OCI-LY7 (cell line): ENCODE results near the gene PELI2. TPM values are rescaled to one million over a fixed set of nuclear protein-coding genes. Genes with fewer than 3 reads are reported as not detected.

Source experiments
- BruUV-seq: library from RNA; stranded (reverse); fragments of 400-500 nt; replicated peaks from 2 replicates; lab custom pipeline; 2021; lab: Mats Ljungman, UMichigan
- CTCF ChIA-PET: fragments of 300-600 bp; sonication (Branson Sonifier 250); formaldehyde crosslinking; loops from one replicate; lab custom pipeline; 2022; ENCODE audit warnings: antibody characterized with exemption; ENCODE audit not compliant: unreplicated experiment; lab: Charles Lee
- POLR2A ChIA-PET: fragments of 300-600 bp; sonication (Branson Sonifier 250); formaldehyde crosslinking; loops from one replicate; lab custom pipeline; 2022; ENCODE audit warnings: antibody characterized with exemption; lab: Charles Lee
- DNase-seq: peaks from one replicate; pipeline ENCODE4 v3.0.0-alpha.2; 2015; ENCODE audit warnings: low spot score
- H2AFZ ChIP-seq: fragments of 200-600 bp; sonication (generic), shearing (Covaris generic); 2 replicates; pipeline ENCODE4 v1.6.1; 2014; ENCODE audit warnings: mild to moderate bottlenecking, antibody characterized with exemption, low read length, moderate library complexity
- H3K27ac ChIP-seq: fragments of 200-600 bp; sonication (generic); 2 replicates; pipeline ENCODE4 v1.5.1; 2014; ENCODE audit warnings: mixed run types, low read depth, mild to moderate bottlenecking, moderate library complexity, low read length, inconsistent platforms; ENCODE audit not compliant: poor library complexity, severe bottlenecking
- H3K36me3 ChIP-seq: fragments of 200-600 bp; sonication (generic); 2 replicates; pipeline ENCODE4 v1.6.1; 2014; ENCODE audit warnings: mild to moderate bottlenecking, antibody characterized with exemption, low read length, moderate library complexity, mixed read lengths; ENCODE audit not compliant: insufficient read depth
- H3K4me1 ChIP-seq: fragments of 200-600 bp; sonication (generic); 2 replicates; pipeline ENCODE4 v1.5.1; 2014; ENCODE audit warnings: mild to moderate bottlenecking, low read length; ENCODE audit not compliant: insufficient read depth, poor library complexity, severe bottlenecking
- H3K4me2 ChIP-seq: fragments of 200-600 bp; sonication (generic); 2 replicates; pipeline ENCODE4 v1.6.1; 2014; ENCODE audit warnings: mild to moderate bottlenecking, low read length
- H3K4me3 ChIP-seq: fragments of 200-600 bp; sonication (generic); 2 replicates; pipeline ENCODE4 v1.5.1; 2014; ENCODE audit warnings: mild to moderate bottlenecking, low read depth, low read length; ENCODE audit not compliant: poor library complexity, severe bottlenecking
- H3K79me2 ChIP-seq: fragments of 200-600 bp; sonication (generic); 2 replicates; pipeline ENCODE4 v1.6.1; 2016; ENCODE audit warnings: low read depth, mild to moderate bottlenecking, low read length, moderate library complexity, mixed read lengths; ENCODE audit not compliant: insufficient read depth
- H3K9me2 ChIP-seq: fragments of 200-600 bp; sonication (generic); 2 replicates; pipeline ENCODE4 v1.6.1; 2016; ENCODE audit warnings: mild to moderate bottlenecking, low read length, mixed read lengths; ENCODE audit not compliant: insufficient read depth
- H3K9me3 ChIP-seq: fragments of 200-600 bp; sonication (generic); 2 replicates; pipeline ENCODE4 v1.6.1; 2014; ENCODE audit warnings: mild to moderate bottlenecking, mixed run types, low read length, mixed read lengths
- H4K20me1 ChIP-seq: fragments of 200-600 bp; sonication (generic); 2 replicates; pipeline ENCODE4 v1.6.1; 2014; ENCODE audit warnings: mild to moderate bottlenecking, antibody characterized with exemption, low read length, moderate library complexity, mixed read lengths; ENCODE audit not compliant: insufficient read depth
- CTCF ChIP-seq: fragments of 200-600 bp; sonication (generic); conservative IDR thresholded peaks from 2 replicates; pipeline ENCODE4 v1.5.1; 2014; ENCODE audit warnings: mild to moderate bottlenecking, antibody characterized with exemption, low read length, moderate library complexity, mixed read lengths
- EZH2phosphoT487 ChIP-seq: fragments of 200-600 bp; sonication (generic); IDR thresholded peaks from 2 replicates; pipeline ENCODE4 v1.6.1; 2018; ENCODE audit warnings: low read depth, borderline replicate concordance, mild to moderate bottlenecking, mixed run types, antibody characterized with exemption, low read length, moderate library complexity, mixed read lengths
- intact Hi-C: fragments of 100-400 bp; cut with micrococcal nuclease; formaldehyde crosslinking; loops from one replicate; pipeline ENCODE4 v1.10.0; 2022; ENCODE audit not compliant: unreplicated experiment
- total RNA-seq, 2 experiments: library from RNA; depleted of rRNA in 1 of 2; stranded (reverse); fragments of >200 nt in 1 of 2; shearing (Covaris generic) in 1 of 2; gene quantifications; 2 replicates each; pipeline ENCODE4 v1.2.3, GENCODE V29; 2014 to 2022

PELI2 gene
- total RNA-seq, 2 experiments from 2014 or later: 2.8 to 3.8 TPM

GRCh38 chr14:56318393-56319115, 200.3 kb downstream of the PELI2 start:
- Histone ChIP-seq H2AFZ (no peak overlapping the region), H3K9me2 (no peaks in the 10 kb centered on the region), H3K27ac (no peak overlapping the region), H3K9me3 (no peaks in the 10 kb centered on the region), H3K4me3 (no peak overlapping the region), H4K20me1 (no peaks in the 10 kb centered on the region), H3K4me1 (no peaks in the 10 kb centered on the region), H3K79me2 (no peaks in the 10 kb centered on the region), H3K36me3 (no peaks in the 10 kb centered on the region), H3K4me2 (no peak overlapping the region)
- POLR2A ChIA-PET: interaction anchor here (0.6 kb wide), 1 partner anchor 68 kb away, joined by 3 read pairs; no protein-coding TSS in a partner anchor
- intact Hi-C loops: no loop called here
- TF ChIP-seq CTCF: no peak
- no TSS peak for BruUV-seq
- CTCF ChIA-PET: no interaction called here
- DNase-seq: no peak

GRCh38 chr14:56321861-56322260, 203.7 kb downstream of the PELI2 start:
- H3K9me2 ChIP-seq: no peaks in the 10 kb centered on the region
- intact Hi-C loops: no loop called here
- H4K20me1 ChIP-seq: no peaks in the 10 kb centered on the region
- no peak for DNase-seq
- H3K36me3 ChIP-seq: no peaks in the 10 kb centered on the region
- no peak overlapping the region for H3K27ac ChIP-seq
- H3K4me1 ChIP-seq: no peaks in the 10 kb centered on the region
- TF ChIP-seq EZH2phosphoT487: no peak
- TF ChIP-seq CTCF: no peak
- POLR2A ChIA-PET: interaction anchor here (1.2 kb wide), 1 partner anchor 16 kb away, joined by 3 read pairs; no protein-coding TSS in a partner anchor
- H3K4me2 ChIP-seq: no peak overlapping the region
- H2AFZ ChIP-seq: no peak overlapping the region
- no peaks in the 10 kb centered on the region for H3K9me3 ChIP-seq
- no peak overlapping the region for H3K4me3 ChIP-seq
- no peaks in the 10 kb centered on the region for H3K79me2 ChIP-seq
- BruUV-seq: no TSS peak
- CTCF ChIA-PET: no interaction called here

GRCh38 chr14:56322531-56322930, 204.3 kb downstream of the PELI2 start:
- Histone ChIP-seq H2AFZ (no peak overlapping the region), H3K4me3 (no peak overlapping the region), H3K9me2 (no peaks in the 10 kb centered on the region), H3K4me2 (no peak overlapping the region), H3K79me2 (no peaks in the 10 kb centered on the region), H3K4me1 (no peaks in the 10 kb centered on the region), H3K36me3 (no peaks in the 10 kb centered on the region), H4K20me1 (no peaks in the 10 kb centered on the region), H3K9me3 (no peaks in the 10 kb centered on the region), H3K27ac (no peak overlapping the region)
- no TSS peak for BruUV-seq
- POLR2A ChIA-PET: interaction anchor here (1.2 kb wide), 1 partner anchor 15 kb away, joined by 3 read pairs; no protein-coding TSS in a partner anchor
- TF ChIP-seq CTCF (no peak), EZH2phosphoT487 (no peak)
- intact Hi-C loops: no loop called here
- no peak for DNase-seq
- CTCF ChIA-PET: no interaction called here
